ENCODE results near the gene EIF2S2.

The EIF2S2 gene

GRCh38 chr20:34122274-34122980 lies 10.4 kb upstream of the EIF2S2 start:
- no peak for DNase-seq (ENCODE audit: low spot score)

GRCh38 chr20:34120213-34120612 lies 8.2 kb upstream of the EIF2S2 start:
- DNase-seq (ENCODE audit: low spot score): no peak

- DNase-seq (ENCODE audit: low spot score): no peak
These were observed 3.2 kb upstream of the EIF2S2 start for GRCh38 chr20:34115232-34115631.

- DNase-seq (ENCODE audit: low spot score): no peak
These were observed 2.8 kb upstream of the EIF2S2 start for GRCh38 chr20:34114809-34115208.

- DNase-seq (ENCODE audit: low spot score): peak; percentile 52
These were observed 608 bp upstream of the EIF2S2 start for GRCh38 chr20:34112600-34113101.

GRCh38 chr20:34110745-34111641 lies 1.1 kb downstream of the EIF2S2 start:
- peak; percentile 17 for DNase-seq (ENCODE audit: low spot score)

GRCh38 chr20:34110025-34110744 lies 1.9 kb downstream of the EIF2S2 start:
- DNase-seq (ENCODE audit: low spot score): no peak

- DNase-seq (ENCODE audit: low spot score): no peak
These were observed 2.6 kb downstream of the EIF2S2 start for GRCh38 chr20:34109442-34109841.

GRCh38 chr20:34108616-34109174 lies 3.3 kb downstream of the EIF2S2 start:
- no peak for DNase-seq (ENCODE audit: low spot score)

- DNase-seq (ENCODE audit: low spot score): no peak
These were observed 5.9 kb downstream of the EIF2S2 start for GRCh38 chr20:34105978-34106675.

GRCh38 chr20:34104059-34104458 lies 8.0 kb downstream of the EIF2S2 start:
- DNase-seq (ENCODE audit: low spot score): no peak

GRCh38 chr20:34102342-34102741 lies 9.7 kb downstream of the EIF2S2 start:
- DNase-seq (ENCODE audit: low spot score): no peak

GRCh38 chr20:34100576-34100975 lies 11.5 kb downstream of the EIF2S2 start:
- no peak for DNase-seq (ENCODE audit: low spot score)

- DNase-seq (ENCODE audit: low spot score): no peak
These were observed 12.4 kb downstream of the EIF2S2 start for GRCh38 chr20:34099675-34100074.

- DNase-seq (ENCODE audit: low spot score): no peak
These were observed 13.5 kb downstream of the EIF2S2 start for GRCh38 chr20:34098570-34098969.

GRCh38 chr20:34096699-34097444 lies 15.2 kb downstream of the EIF2S2 start:
- no peak for DNase-seq (ENCODE audit: low spot score)

- DNase-seq (ENCODE audit: low spot score): no peak
These were observed 16.2 kb downstream of the EIF2S2 start for GRCh38 chr20:34095825-34096224.

- no peak for DNase-seq (ENCODE audit: low spot score)
These were observed 18.1 kb downstream of the EIF2S2 start for GRCh38 chr20:34093895-34094294.

GRCh38 chr20:34091637-34092200 lies 20.3 kb downstream of the EIF2S2 start:
- DNase-seq (ENCODE audit: low spot score): no peak

- DNase-seq (ENCODE audit: low spot score): no peak
These were observed 21.4 kb downstream of the EIF2S2 start for GRCh38 chr20:34090645-34091044.
